GM18499 (cell line): ENCODE results near the gene MCC.

Experiments used
- ATAC-seq: cut with Tn5 transposase; IDR thresholded peaks from one replicate; pipeline ENCODE4 v1.9.1; 2021; ENCODE audit warnings: moderate number of reproducible peaks; ENCODE audit not compliant: insufficient read depth, unreplicated experiment

Gene MCC

DNA sequence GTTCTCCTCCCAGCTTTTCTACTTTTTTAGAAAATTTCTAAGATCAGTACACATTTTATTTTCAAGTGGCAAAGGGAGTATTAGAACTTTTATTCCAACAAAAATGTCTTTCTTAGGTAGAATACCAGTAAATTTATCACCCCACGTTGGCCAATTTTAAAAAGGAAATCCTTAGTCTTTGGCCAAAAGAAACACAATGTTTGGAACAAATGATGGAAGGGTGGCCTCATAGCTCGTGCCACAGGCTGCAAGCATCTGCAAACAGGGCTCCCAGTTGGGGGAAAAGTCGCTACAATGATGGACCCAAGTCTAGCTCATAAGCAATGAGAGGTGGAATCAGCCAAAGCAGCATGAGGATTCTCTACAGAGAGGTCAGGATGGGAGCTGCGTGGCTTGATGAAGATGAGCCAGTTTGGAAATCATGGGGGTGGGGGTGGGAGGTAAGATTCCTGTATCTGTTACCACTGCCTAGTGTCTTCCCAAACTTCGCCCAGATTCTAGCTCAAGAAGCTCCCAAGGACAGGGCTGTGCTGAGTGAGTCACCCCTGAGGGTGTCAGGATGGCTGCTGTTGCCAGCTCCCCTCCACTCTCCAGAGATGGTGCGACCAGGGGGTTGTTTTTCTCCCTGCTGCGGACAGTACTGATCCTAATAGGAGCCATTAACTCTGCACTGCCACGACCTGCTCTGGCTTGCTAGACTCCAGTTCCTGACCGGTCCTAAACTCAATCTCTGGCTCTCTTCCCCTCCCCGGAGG, 436.0 kb downstream of the MCC start:
- no peak for ATAC-seq

DNA sequence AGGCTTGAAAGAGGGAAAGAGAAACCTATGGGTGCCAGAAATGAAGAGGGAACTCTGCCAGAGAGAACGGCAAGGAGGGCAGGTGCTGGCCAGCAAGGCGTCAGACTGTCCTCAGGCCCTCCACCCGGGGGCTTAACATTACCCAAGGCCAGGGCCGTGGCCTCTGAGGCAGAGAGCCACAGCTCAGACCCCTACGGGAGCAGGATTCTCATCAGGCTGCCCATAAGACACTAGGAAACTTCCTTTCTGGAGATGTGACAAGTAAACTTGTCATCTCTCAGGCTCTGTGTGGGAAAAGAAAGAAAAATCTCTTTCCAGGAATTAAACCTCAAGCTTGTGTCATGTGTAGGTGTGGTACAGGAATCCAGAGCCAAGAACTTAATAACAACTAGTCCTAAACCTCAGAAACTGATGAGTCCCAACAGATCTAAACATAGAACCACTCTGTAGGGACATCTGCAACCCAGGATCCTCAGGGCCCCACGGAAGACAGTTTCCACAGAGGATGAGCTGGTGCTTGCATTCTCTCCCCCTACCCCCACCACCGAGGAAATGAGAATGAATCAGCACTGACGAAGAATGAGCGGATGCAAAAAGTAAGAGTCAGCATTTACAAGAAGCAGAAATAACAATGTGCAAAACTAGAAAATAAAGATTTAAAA, 437.4 kb downstream of the MCC start:
- no peak for ATAC-seq

GRCh38 chr5:113048931-113049330, 439.3 kb downstream of the MCC start:
- no peak for ATAC-seq

GRCh38 chr5:113047733-113048652, 440.3 kb downstream of the MCC start:
- ATAC-seq: peak; percentile 82

DNA sequence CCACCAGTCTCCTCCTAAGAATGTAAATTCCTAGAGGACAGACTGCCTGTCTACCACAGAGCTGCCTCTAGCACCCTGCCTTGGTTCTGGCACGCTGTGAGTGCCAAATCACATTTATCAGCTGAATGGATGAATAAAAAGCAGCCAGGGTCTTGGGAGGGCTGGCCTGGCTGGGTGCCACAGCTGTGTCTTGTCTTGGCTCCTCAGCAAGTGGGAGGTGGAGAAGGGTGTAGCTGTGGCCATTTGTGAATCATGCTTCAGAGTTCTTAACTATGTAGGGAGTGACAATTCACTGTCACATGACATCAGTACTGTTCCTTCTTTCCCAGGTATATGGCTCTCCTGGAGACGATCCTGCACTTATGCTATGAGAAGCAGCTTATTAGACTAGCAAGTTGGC, 441.0 kb downstream of the MCC start:
- ATAC-seq: no peak

DNA sequence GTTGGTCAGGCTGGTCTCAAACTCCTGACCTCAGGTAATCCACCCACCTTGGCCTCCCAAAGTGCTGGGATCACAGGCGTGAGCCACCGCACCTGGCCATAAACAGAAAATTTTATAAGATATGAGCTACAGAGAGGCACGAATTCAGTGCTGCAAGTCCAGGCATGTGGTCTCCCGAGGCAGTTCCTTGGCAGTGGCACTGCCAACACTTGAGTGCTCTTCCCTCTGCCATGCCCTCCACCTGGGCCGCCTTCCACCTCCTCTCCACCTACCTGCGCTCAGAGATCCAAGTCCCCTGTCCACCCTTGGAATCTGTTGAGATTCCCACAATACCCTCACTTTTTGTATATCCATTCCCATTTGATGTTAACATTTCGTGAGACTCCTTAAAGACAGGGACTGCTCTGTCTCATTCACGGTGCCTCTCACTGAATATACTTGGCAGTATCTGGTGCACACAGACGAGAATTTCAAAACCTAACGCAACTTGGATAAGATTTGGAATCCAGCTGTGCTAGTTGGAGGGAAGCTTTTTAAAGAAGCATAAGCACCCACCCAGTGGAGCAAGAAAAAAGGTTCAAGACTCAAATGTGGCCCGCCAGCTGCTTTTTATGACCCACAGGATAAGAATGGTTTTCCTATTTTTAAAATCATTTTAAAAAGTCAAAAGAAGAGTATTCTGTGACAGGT, 443.3 kb downstream of the MCC start:
- ATAC-seq: no peak

DNA sequence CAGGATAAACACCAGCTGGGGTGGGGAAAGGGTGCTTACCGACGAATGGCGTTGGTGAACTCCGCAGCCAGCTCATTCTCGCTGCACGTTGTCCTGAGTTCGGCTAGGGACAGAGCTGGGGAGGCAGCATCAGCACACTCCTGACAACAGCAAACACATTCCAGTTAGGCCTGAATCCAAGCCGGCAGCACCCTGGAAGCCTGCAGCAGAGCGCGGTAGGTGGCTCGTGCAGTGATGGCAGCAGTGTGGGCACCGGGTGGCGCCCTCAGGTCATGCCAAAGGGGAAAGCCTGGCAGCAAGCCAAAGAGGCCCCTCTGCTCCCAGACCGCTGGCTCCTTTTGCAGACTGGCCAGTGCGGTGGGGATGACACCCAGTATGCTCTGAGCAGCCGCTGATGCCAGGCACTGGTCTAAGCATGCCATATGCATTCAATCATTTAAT, 444.7 kb downstream of the MCC start:
- ATAC-seq: no peak

GRCh38 chr5:113042491-113043243, 445.6 kb downstream of the MCC start:
- ATAC-seq: no peak

DNA sequence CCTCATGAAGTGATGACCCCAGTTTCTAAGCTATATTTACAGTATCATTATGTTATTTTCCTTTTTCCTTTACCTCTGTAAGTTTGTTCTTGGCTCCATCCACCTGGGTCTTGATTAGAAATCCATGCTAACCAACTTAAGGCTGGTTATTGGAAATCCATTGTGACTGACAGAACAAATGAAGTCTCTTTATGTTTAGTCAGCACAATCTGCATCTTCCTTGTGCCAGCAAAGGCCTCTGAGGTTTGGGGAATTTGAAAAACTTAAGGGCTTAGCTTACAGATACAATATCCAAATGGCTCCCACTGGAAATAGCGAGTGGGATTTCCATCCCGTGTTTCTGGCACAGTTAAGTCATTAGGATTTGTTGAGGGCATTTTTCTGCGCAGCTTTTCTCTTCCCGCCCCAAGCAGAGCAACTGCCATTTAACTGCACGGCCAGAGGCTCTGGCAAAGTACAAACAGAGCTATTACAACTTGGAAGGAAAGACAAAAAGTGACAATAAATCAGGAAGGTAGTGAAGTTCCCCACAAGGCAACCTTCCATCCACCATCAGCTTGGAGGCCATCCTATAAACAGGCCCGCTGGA, 447.5 kb downstream of the MCC start:
- ATAC-seq: no peak

- ATAC-seq: no peak
Measured at GRCh38 chr5:113039934-113040285, 448.3 kb downstream of the MCC start.

DNA sequence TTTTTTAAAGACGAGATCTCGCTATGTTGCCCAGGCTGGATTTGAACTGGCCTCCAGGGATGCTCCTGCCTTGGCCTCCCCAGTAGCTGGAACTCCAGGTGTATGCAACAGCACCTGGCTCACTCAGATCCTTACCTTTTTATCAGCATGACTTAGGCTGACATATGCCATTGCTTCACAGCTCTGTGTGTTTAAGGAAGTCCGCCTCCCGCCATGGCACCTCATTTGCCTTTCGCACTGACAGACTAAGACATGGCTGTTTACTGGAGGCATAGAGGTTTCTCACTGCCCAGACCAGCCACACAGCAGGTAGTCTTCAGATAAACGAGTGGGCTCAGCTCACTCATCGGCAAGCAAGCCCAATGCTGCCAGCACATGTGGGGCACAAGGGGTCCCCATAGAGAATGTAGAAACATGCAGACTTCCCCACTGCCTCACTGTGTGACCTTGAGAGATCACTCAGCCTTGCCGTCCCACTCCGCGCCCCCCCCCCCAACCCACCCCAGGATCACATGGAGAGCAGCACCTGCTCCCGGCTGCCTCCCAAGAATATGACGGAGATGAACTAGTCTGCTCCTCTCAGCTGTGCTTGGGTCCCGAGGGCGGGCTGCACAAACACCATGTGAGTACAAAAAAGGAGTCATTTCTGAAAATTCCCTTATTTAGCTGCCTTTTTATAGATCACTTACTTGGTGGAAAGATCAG, 448.9 kb downstream of the MCC start:
- ATAC-seq: no peak

DNA sequence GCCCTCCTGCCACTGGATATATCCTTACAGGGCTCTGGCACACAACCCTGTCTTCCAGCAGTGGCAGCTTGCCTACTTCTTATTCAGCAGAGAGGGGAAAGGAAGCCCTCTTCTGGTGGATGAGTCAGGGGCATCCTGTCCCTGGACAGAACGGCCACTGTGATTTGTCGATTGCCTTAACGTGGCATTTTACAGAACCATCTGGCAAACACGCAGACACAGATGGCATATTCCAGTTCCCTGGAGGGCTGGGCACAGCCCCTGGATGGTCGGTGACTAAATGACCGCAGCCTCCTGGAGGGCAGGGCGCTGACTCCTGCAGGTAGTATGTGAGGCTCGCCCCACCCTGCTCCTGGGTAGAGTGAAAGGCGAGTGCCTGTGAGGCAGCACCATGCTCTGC, 449.5 kb downstream of the MCC start:
- ATAC-seq: no peak

DNA sequence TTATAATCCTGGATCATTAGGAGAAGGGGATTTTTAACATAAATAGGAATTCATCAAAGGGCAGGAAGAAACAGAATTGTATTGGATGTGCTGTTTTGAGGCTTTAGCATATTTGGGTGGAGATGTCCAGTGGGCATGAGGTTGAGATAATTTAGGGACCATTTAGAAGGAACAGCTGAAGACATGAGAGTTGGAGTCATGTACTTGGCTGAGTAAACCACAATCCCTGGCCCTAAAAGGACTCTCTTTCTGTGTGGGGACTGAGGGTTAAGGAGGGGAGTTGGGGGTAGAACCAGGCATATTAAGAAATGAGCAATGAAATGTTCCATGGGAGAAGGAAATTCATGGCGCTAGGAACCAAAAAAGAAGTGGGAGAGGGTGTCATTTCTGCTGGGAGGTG, 450.1 kb downstream of the MCC start:
- ATAC-seq: no peak

- ATAC-seq: no peak
Measured at GRCh38 chr5:113036826-113037225, 451.4 kb downstream of the MCC start.

GRCh38 chr5:113036321-113036720, 451.9 kb downstream of the MCC start:
- no peak for ATAC-seq

DNA sequence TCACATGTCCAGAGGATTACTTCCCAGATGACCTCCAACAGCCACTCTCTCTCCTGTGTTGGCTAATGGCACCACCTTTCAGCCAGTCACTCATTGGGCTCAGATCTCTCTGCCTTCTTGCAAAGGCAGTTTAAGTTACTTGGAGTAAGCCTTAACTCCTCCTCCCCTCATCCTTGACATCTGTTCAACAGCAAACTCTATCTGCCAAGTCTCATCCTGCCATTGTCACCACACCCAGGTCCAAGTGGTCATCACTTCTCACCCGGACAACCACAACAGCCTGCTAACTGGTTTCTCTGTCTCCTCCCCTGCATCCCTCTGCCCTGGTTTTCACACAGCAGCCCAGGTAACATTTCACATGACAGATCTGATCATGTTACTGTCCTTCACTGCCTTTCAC, 453.2 kb downstream of the MCC start:
- no peak for ATAC-seq

GRCh38 chr5:113034182-113034773, 454.0 kb downstream of the MCC start:
- ATAC-seq: no peak

- ATAC-seq: no peak
Measured at GRCh38 chr5:113031557-113031956, 456.7 kb downstream of the MCC start.
